Activated CD8-positive, alpha-beta memory T cell treated with anti-CD3 and anti-CD28 coated beads for 36 hours (primary cell): Measurements from ENCODE around the gene PRKAA1. TPM values are rescaled to one million over a fixed set of nuclear protein-coding genes. Genes with fewer than 3 reads are reported as not detected.

Experiments
- total RNA-seq, 2 experiments: library from RNA; stranded (reverse); gene quantifications; one replicate each; pipeline ENCODE4 v1.2.3, GENCODE V29; 2021

The PRKAA1 gene
- total RNA-seq, 2 experiments from 2014 or later, result 63.8 to 65.1 TPM

Other genes starting within 250 kb of the PRKAA1 start
- 10 to 100 TPM; 39.9 to 42.0 TPM for gene PTGER4, start 118.5 kb downstream of the PRKAA1 start, total RNA-seq
- gene TTC33, start 42.4 kb downstream of the PRKAA1 start, total RNA-seq, result 10 to 100 TPM; 22.2 to 23.9 TPM
- 1,000 to 10,000 TPM; 1,602 to 1,650 TPM for gene RPL37, start 36.8 kb upstream of the PRKAA1 start, total RNA-seq
- gene CARD6, start 43.0 kb upstream of the PRKAA1 start, total RNA-seq, result 1 to 10 TPM; 1.6 to 2.0 TPM
- gene C7, start 111.1 kb upstream of the PRKAA1 start, total RNA-seq, result not detected